Right atrium auricular region (tissue), 2 donors: ENCODE data around the gene FRAS1. TPM values are rescaled to one million over a fixed set of nuclear protein-coding genes. Genes with fewer than 3 reads are reported as not detected.

ENCODE experiments used
- DNase-seq: peaks from one replicate; pipeline ENCODE4 v3.0.0-alpha.2; 2019; ENCODE audit warnings: low spot score
- H3K27ac ChIP-seq, 2 donors: fragments of 200-600 bp; sonication (generic); 1 replicate in 1 of 2; 2 replicates in 1 of 2; pipeline ENCODE4 v1.5.1; 2016 to 2019
- H3K27me3 ChIP-seq, 2 donors: fragments of 200-600 bp; sonication (generic); one replicate each; pipeline versions ENCODE4 v1.5.1 to v1.6.0; 2017 to 2019
- H3K36me3 ChIP-seq: fragments of 200-600 bp; sonication (generic); one replicate; pipeline ENCODE4 v1.5.1; 2016
- H3K4me1 ChIP-seq, 2 donors: fragments of 200-600 bp; sonication (generic); one replicate each; pipeline versions ENCODE4 v1.5.1 to v1.6.0; 2017 to 2019
- H3K4me3 ChIP-seq, 2 donors: fragments of 200-600 bp; sonication (generic); 1 replicate in 1 of 2; 2 replicates in 1 of 2; pipeline ENCODE4 v1.5.1; 2017 to 2019; ENCODE audit warnings: mild to moderate bottlenecking in 1 of 2, moderate library complexity in 1 of 2
- H3K9me3 ChIP-seq, 2 donors: fragments of 200-600 bp; sonication (generic); one replicate each; pipeline ENCODE4 v1.5.1; 2019
- CTCF ChIP-seq, 2 donors: fragments of 200-600 bp; sonication (generic); IDR thresholded peaks; one replicate each; pipeline ENCODE4 v1.5.1; 2019; ENCODE audit warnings: antibody characterized with exemption in 2 of 2
- total RNA-seq, 2 donors: library from RNA; depleted of rRNA; stranded (reverse); fragments of >200 nt; gene quantifications; one replicate each; pipeline ENCODE4 v1.1.0, GENCODE V29; 2016

FRAS1 gene
- total RNA-seq, 2 donors from 2014 or later = 5.8 to 12.9 TPM

DNA sequence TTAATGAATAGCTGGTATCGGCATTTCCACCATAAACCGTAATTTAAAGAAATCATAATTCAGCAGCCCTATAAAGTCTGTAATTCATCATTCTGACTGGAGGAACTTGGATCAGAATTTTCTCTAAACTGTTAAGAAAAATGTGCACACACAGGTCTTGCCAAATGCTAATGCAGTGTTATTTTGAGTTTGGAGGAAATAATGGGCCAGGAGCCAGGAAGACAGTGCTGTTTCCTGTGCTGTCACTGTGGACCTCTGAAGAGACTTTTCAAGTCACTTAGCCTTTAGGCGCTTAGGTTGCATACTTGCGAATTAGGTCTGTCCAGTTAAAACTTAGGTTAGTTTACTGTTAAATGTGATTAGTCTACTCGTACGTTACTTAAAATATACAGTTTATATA lies 357.0 kb downstream of the FRAS1 start:
- H3K9me3 ChIP-seq = no peaks in the 10 kb centered on the region
- no peak for DNase-seq
- H3K4me1 ChIP-seq = no peaks in the 10 kb centered on the region
- no peak overlapping the region for H3K4me3 ChIP-seq
- no peak overlapping the region for H3K27ac ChIP-seq
- no peaks in the 10 kb centered on the region for H3K27me3 ChIP-seq
- TF ChIP-seq CTCF (IDR thresholded peaks at IDR 0.05) = no peak
- H3K36me3 ChIP-seq = no peaks in the 10 kb centered on the region

DNA sequence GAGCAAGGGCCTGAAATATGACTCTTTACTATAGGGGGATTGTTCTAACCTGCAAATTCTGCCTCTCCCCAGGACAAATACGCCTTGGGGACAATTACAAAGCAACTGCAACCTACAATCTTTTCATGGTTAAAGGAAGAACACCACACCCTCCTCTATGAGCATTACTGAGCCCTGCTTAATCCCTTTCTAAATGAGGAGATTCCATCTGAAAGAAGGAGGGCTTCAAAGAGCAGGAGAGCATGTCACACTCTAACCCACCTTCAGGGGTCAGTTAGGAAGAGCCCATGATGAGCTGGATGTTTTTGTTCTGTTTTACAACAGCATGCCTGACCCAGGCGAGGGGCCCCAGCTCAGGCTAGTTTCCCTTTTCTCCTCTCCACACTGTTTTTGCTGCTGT lies 360.5 kb downstream of the FRAS1 start:
- Histone ChIP-seq H3K36me3 (no peaks in the 10 kb centered on the region), H3K4me3 (no peak overlapping the region), H3K9me3 (no peaks in the 10 kb centered on the region), H3K27ac (no peak overlapping the region), H3K4me1 (no peaks in the 10 kb centered on the region), H3K27me3 (no peaks in the 10 kb centered on the region)
- no peak for DNase-seq
- no peak for TF ChIP-seq CTCF (IDR thresholded peaks at IDR 0.05)

DNA sequence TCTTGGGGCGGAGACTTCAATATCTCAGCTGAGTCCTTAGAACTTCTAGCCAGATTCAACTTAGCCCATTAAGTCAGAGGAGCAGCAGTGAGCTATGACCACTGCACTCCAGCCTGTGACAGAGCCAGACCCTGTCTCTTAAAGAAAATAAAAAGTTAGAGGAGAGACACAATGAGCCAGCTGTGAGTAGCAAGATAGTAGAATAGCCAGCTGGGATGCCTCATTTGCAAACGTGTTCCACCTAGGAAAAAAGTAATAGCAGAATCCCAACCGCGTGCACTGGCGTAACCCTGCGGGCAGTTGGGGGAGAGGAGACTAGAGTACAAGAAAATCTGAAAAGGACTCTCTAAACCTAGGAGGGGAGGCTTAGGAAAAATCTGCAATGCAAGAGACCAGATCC lies 361.3 kb downstream of the FRAS1 start:
- Histone ChIP-seq H3K4me1 (no peaks in the 10 kb centered on the region), H3K36me3 (no peaks in the 10 kb centered on the region), H3K27ac (no peak overlapping the region), H3K9me3 (no peaks in the 10 kb centered on the region), H3K4me3 (no peak overlapping the region), H3K27me3 (no peaks in the 10 kb centered on the region)
- TF ChIP-seq CTCF (IDR thresholded peaks at IDR 0.05) = no peak
- no peak for DNase-seq

DNA sequence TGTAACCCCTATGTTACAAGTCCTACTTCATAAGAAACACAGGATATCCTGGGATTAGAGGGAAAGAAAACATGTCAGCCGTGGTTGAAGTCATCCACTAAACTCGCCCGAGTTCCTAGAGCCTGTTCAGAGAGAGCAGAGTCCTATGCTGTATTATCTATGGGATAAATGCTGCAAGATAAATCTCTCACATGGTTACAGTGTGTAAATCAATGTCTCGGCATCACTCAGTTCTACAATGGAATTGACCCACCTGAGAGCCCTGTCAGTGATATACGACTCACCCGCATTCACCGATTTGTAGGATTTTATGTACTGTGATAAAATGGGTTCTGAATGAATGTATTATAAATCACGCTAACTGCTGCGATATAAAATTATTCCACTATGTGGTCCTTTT lies 366.7 kb downstream of the FRAS1 start:
- H3K27me3 ChIP-seq = no peaks in the 10 kb centered on the region
- no peak overlapping the region for H3K27ac ChIP-seq
- no peak overlapping the region for H3K4me3 ChIP-seq
- no peak for TF ChIP-seq CTCF (IDR thresholded peaks at IDR 0.05)
- no peak for DNase-seq
- H3K9me3 ChIP-seq = no peaks in the 10 kb centered on the region
- H3K36me3 ChIP-seq = no peaks in the 10 kb centered on the region
- H3K4me1 ChIP-seq = no peaks in the 10 kb centered on the region

DNA sequence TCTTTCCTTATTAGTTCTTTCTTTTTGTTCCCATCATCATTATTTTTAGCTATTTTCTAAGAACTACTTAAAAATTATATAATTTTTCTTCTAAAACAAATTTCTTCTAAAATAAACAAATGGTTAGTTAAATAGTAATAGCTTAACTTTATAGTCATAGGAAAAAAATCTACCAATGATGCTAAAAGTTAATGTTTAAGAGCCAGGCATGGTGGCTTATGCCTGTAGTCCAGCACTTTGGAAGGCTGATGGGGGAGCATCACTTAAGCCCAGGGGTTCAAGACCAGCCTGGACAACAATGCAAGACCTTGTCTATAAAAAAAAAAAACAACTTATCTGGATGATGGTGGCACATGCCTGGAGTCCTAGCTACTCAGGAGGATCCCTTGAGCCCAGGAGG lies 367.3 kb downstream of the FRAS1 start:
- Histone ChIP-seq H3K36me3 (no peaks in the 10 kb centered on the region), H3K9me3 (no peaks in the 10 kb centered on the region), H3K4me3 (no peak overlapping the region), H3K27me3 (no peaks in the 10 kb centered on the region), H3K4me1 (no peaks in the 10 kb centered on the region), H3K27ac (no peak overlapping the region)
- DNase-seq = no peak
- no peak for TF ChIP-seq CTCF (IDR thresholded peaks at IDR 0.05)

DNA sequence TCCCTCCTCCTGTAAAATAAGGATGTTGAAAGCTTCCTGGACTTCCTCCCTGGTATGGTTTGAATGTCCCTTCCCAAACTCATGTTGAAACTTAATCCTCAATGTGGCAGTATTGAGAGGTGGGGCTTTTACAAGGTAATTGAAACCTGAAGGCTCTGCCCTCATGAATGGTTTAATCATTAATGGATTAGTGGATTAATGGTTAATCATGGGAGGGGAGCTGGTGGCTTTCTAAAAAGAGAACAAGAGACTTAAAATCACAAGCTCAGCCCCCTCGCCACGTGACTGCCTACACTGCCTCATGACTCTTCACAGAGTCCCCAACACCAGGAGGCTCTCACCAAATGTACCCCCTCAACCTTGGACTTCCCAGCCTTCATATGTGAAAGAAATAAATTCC lies 369.8 kb downstream of the FRAS1 start:
- Histone ChIP-seq H3K27me3 (no peaks in the 10 kb centered on the region), H3K4me1 (no peaks in the 10 kb centered on the region), H3K4me3 (no peak overlapping the region), H3K36me3 (no peaks in the 10 kb centered on the region), H3K27ac (no peak overlapping the region), H3K9me3 (no peaks in the 10 kb centered on the region)
- TF ChIP-seq CTCF (IDR thresholded peaks at IDR 0.05) = no peak
- no peak for DNase-seq
